ENCODE measurements around the gene H1-8.

DNA sequence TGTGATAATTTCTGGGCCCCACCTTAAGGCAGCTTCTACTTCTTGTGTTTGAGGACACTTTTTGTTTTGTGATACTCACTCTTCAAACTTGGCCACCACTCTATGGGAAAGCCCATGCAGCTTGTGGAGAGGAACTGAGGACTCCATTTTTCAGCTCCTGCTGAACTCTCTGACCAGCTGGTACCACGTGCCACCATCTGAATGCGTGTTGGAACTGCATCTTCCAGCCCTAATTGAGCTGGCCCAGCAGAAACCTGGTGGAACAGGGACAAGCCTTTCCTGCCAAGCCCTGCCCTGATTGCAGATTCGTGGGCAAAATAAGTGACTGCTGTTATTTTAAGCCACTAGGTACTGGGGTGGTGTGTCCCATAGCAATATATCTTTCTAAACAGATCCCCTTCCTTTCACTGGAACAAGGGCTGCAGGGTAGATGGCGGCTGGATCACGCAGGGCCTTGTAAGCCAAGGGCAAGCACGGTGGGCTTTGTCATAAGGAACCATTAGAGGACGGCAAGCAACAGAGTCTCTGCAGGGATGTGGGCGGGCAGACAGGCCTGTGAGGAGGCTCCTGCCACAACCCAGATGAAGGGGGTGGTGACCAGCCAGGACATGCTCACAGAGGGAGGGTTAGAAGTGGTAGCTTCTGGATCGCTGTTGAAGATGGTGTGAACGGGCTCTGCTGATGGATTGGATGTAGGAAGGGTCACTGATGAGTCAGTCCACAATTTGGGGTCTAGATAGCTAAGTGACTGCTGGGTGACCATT, 9.5 kb downstream of the H1-8 start:
- TF ChIP-seq POLR2A (IDR thresholded peaks at IDR 0.05), result no peak
- TF ChIP-seq, protein P1, sequence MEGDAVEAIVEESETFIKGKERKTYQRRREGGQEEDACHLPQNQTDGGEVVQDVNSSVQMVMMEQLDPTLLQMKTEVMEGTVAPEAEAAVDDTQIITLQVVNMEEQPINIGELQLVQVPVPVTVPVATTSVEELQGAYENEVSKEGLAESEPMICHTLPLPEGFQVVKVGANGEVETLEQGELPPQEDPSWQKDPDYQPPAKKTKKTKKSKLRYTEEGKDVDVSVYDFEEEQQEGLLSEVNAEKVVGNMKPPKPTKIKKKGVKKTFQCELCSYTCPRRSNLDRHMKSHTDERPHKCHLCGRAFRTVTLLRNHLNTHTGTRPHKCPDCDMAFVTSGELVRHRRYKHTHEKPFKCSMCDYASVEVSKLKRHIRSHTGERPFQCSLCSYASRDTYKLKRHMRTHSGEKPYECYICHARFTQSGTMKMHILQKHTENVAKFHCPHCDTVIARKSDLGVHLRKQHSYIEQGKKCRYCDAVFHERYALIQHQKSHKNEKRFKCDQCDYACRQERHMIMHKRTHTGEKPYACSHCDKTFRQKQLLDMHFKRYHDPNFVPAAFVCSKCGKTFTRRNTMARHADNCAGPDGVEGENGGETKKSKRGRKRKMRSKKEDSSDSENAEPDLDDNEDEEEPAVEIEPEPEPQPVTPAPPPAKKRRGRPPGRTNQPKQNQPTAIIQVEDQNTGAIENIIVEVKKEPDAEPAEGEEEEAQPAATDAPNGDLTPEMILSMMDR (IDR thresholded peaks at IDR 0.05 in 4 of 5, conservative IDR thresholded peaks at IDR 0.05 in 1 of 5), result no peak

All from gastrocnemius medialis (tissue), 4 donors.